ENCODE results near the gene DNAJC24.

DNA sequence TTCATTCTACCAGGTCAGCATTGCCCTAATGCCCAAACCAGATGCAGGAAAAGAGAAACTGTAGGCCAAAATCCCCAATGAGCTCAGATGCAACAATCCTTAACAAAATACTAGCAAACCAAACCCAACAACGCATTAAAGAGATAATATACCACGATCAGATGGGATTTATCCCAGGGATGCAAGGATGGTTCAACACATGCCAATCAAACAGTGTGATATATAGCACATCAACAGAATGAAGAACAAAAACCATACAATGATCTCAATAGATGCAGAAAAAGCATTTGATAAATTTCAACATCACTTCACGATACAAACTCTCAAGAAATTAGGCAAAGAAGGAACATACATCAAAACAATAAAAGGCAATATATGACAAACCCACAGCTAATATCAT lies 94.8 kb downstream of the DNAJC24 start:
- no peak for TF ChIP-seq CTCF (IDR thresholded peaks at IDR 0.05 in 4 of 5, conservative IDR thresholded peaks at IDR 0.05 in 1 of 5)
- no peak for TF ChIP-seq POLR2A (IDR thresholded peaks at IDR 0.05)

All from gastrocnemius medialis (tissue), 4 donors.